Esophagus squamous epithelium (tissue), 5 donors: Measurements from ENCODE around the gene DUSP16. TPM values are rescaled to one million over a fixed set of nuclear protein-coding genes. Genes with fewer than 3 reads are reported as not detected.

ENCODE experiments used
- DNase-seq: peaks from one replicate; lab custom pipeline; 2025; lab: John Stamatoyannopoulos, UW
- H3K27ac ChIP-seq, 4 donors: fragments of 200-600 bp; sonication (generic); one replicate each; pipeline ENCODE4 v1.5.1; 2016 to 2019; ENCODE audit warnings: mild to moderate bottlenecking in 1 of 4
- H3K27me3 ChIP-seq, 4 donors: fragments of 200-600 bp; sonication (generic); 1 replicate in 3 of 4; 2 replicates in 1 of 4; pipeline versions ENCODE4 v1.5.1 to v1.6.0; 2017 to 2021; ENCODE audit warnings: antibody characterized with exemption in 1 of 4
- H3K36me3 ChIP-seq, 3 donors: fragments of 200-600 bp; sonication (generic); one replicate each; pipeline ENCODE4 v1.5.1; 2016 to 2019
- H3K4me1 ChIP-seq, 3 donors: fragments of 200-600 bp; sonication (generic); one replicate each; pipeline ENCODE4 v1.5.1; 2017 to 2019
- H3K4me3 ChIP-seq, 4 donors: fragments of 200-600 bp; sonication (generic); 1 replicate in 3 of 4; 2 replicates in 1 of 4; pipeline ENCODE4 v1.5.1; 2016 to 2019; ENCODE audit warnings: mild to moderate bottlenecking in 2 of 4, moderate library complexity in 1 of 4
- H3K9me3 ChIP-seq, 3 donors: fragments of 200-600 bp; sonication (generic); one replicate each; pipeline ENCODE4 v1.5.1; 2016 to 2019
- POLR2A ChIP-seq, 4 donors: fragments of 450-650 bp; IDR thresholded peaks; one replicate each; pipeline ENCODE4 v1.6.1; 2017; ENCODE audit warnings: antibody characterized with exemption in 4 of 4, mild to moderate bottlenecking in 4 of 4, moderate library complexity in 3 of 4
- WGBS, 2 donors: methylation state at CpG; one replicate each; pipeline ENCODE4 v1.1.5; 2018; 5-methylcytosine and 5-hydroxymethylcytosine counted together
- intact Hi-C: fragments of 100-400 bp; cut with DNase I; formaldehyde crosslinking; loops from one replicate; pipeline ENCODE4 v1.15.0; 2022
- total RNA-seq, 4 donors: library from RNA; depleted of rRNA; stranded (reverse); fragments of >200 nt; gene quantifications; one replicate each; pipeline ENCODE4 v1.1.0, GENCODE V29; 2016
- TF ChIP-seq, protein P1 (sequence below), 6 experiments: fragments of 450-650 bp in 4 of 6; fragments of 200-600 bp in 2 of 6; sonication (generic) in 2 of 6; IDR thresholded peaks; one replicate each; pipeline ENCODE4 v1.5.1; 2016 to 2019; ENCODE audit warnings: antibody characterized with exemption in 6 of 6, mild to moderate bottlenecking in 4 of 6, moderate library complexity in 4 of 6
- donor health status: DM: yes; HTN: yes; CAD: no.

The DUSP16 gene
- total RNA-seq, 4 donors from 2014 or later: 15.6 to 27.9 (median 16.5) TPM

DNA sequence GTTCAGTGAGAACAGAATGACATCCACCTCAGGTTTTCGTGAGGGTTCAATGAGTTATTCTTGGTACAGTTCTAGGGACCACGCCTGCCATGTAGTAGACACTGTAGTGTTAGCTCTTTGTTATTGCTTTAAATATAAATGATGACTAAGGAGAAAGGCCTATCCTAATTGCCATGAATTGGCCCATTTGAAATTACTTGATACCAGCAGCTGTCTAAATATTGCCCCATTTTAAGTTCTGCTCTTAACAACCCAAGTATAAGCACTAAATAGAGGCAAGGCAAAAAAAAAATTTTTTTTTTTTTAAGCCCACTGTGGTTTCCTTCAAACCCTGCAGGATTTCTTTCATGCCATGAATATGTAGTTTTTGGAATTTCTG lies 121.2 kb downstream of the DUSP16 start:
- peak overlapping the region; percentile 25 to 73 (median 60) for H3K27ac ChIP-seq
- H3K4me3 ChIP-seq: no peak overlapping the region
- no peaks in the 10 kb centered on the region for H3K9me3 ChIP-seq
- TF ChIP-seq, protein P1, sequence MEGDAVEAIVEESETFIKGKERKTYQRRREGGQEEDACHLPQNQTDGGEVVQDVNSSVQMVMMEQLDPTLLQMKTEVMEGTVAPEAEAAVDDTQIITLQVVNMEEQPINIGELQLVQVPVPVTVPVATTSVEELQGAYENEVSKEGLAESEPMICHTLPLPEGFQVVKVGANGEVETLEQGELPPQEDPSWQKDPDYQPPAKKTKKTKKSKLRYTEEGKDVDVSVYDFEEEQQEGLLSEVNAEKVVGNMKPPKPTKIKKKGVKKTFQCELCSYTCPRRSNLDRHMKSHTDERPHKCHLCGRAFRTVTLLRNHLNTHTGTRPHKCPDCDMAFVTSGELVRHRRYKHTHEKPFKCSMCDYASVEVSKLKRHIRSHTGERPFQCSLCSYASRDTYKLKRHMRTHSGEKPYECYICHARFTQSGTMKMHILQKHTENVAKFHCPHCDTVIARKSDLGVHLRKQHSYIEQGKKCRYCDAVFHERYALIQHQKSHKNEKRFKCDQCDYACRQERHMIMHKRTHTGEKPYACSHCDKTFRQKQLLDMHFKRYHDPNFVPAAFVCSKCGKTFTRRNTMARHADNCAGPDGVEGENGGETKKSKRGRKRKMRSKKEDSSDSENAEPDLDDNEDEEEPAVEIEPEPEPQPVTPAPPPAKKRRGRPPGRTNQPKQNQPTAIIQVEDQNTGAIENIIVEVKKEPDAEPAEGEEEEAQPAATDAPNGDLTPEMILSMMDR (IDR thresholded peaks at IDR 0.05): no peak
- no peak for TF ChIP-seq POLR2A (IDR thresholded peaks at IDR 0.05)
- peaks cover 0 to 10% (median 0%) of the 10 kb centered on the region in 3 donors for H3K36me3 ChIP-seq
- no peak for DNase-seq
- WGBS, 2 donors: 82 to 88% methylated on average over 2 of the region's 2 CpGs
- intact Hi-C loops: no loop called here
- peaks cover 0 to 61% (median 30%) of the 10 kb centered on the region in 3 donors for H3K4me1 ChIP-seq
- no peaks in the 10 kb centered on the region for H3K27me3 ChIP-seq

DNA sequence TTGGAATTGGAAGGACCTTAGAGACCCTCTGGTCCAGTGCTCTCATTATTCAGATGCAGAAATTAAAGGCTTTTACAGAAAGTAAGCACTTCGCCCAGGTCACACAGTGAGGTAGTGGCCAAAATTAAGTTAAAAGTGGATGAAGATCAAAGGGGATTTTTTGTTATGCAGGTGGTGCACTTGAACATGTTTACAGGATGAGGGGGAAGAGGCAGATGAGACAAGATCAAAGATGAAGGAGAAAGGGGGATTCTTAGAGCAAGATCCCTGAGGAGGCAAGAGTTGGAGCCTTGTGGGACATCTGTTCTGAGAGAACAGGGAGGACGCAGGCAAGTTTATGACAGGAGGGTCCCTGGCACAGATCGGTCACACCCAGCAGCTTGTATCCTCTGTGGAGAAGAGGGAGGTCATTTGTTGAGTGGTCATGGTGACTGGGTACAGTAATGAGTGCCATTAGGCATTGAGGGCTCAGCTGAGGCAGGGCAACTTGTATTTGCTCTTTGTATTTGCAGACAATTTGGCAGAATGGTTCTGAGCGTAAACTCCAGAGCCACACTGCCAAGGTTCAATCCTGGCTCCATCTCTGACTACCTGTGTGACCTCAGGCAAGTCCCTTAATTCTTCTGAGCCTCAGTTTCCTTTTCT lies 121.8 kb downstream of the DUSP16 start:
- no peaks in the 10 kb centered on the region for H3K9me3 ChIP-seq

DNA sequence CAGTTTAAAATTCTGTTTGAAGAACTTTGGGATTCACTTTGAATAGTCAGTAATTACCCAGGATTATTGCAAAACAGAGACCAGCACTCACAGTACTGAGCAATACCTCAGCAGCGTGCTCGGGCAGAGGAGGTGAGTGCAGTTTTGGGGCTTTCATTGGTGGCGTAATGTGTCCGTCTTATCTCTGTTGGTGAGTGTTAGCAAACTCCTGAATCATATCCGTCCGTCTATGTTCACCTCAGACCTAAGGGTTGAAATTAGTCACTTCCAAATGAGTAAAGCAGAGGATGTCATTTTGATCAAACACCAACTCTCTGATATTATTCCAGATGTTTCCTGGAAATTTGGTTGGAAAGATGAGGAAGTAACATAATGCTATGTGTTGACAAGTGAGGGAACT lies 123.0 kb downstream of the DUSP16 start:
- no peak for DNase-seq
- peak overlapping the region in 1 of 4 donors; percentile 63 for H3K27ac ChIP-seq

More for the DNA sequence above, 121.8 kb downstream of the DUSP16 start:
- Histone ChIP-seq H3K4me3 (no peak overlapping the region), H3K27ac (peak overlapping the region in 3 of 4 donors; percentile 25 to 73 (median 36)), H3K4me1 (peaks cover 0 to 60% (median 30%) of the 10 kb centered on the region in 3 donors), H3K36me3 (peaks cover 0 to 15% (median 0%) of the 10 kb centered on the region in 3 donors), H3K27me3 (no peaks in the 10 kb centered on the region)
- DNase-seq: no peak
- WGBS, 2 donors: 92 to 96% methylated on average over 4 of the region's 4 CpGs
- TF ChIP-seq POLR2A (IDR thresholded peaks at IDR 0.05): no peak
- TF ChIP-seq, protein P1 (IDR thresholded peaks at IDR 0.05): no peak
- intact Hi-C loops: no loop called here

DNA sequence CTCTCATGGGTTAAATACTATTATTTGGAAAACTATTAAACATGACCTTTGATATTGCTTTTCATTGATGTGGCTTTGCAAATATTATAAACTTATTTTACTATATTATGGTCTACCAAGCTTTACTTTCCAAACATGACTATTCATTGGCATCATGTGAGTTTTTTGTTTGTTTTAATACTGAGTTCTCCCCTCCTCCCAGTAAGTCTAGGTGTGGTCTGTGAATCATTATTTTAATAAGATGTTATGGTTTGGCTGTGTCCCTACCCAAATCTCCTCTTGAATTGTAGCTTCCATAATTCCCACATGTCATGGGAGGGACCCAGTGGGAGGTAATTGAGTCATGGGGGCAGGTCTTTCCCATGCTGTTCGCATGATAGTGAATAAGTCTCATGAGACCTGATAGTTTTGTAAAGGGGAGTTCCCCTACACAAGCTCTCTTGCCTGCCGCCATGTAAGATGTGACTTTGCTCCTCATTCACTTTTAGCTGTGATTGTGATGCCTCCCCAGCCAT lies 125.8 kb downstream of the DUSP16 start:
- WGBS, 2 donors: 71 to 95% methylated on average over 2 of the region's 2 CpGs
- H3K4me3 ChIP-seq: no peak overlapping the region
- no peak for DNase-seq
- intact Hi-C loops: no loop called here
- H3K27ac ChIP-seq: no peak overlapping the region
- no peak for TF ChIP-seq POLR2A (IDR thresholded peaks at IDR 0.05)
- TF ChIP-seq, protein P1 (IDR thresholded peaks at IDR 0.05): no peak
- peaks cover 0 to 55% (median 26%) of the 10 kb centered on the region in 3 donors for H3K4me1 ChIP-seq
- no peaks in the 10 kb centered on the region for H3K27me3 ChIP-seq
- peaks cover 0 to 20% (median 0%) of the 10 kb centered on the region in 3 donors for H3K36me3 ChIP-seq
- no peaks in the 10 kb centered on the region for H3K9me3 ChIP-seq

More for the DNA sequence above, 123.0 kb downstream of the DUSP16 start:
- WGBS, 2 donors: 26 to 58% methylated on average over 6 of the region's 6 CpGs
- no peaks in the 10 kb centered on the region for H3K9me3 ChIP-seq
- H3K27me3 ChIP-seq: no peaks in the 10 kb centered on the region
- no peak for TF ChIP-seq POLR2A (IDR thresholded peaks at IDR 0.05)
- TF ChIP-seq, protein P1 (IDR thresholded peaks at IDR 0.05): no peak
- intact Hi-C loops: no loop called here
- H3K4me1 ChIP-seq: peaks cover 0 to 55% (median 30%) of the 10 kb centered on the region in 3 donors
- peaks cover 0 to 20% (median 0%) of the 10 kb centered on the region in 3 donors for H3K36me3 ChIP-seq
- no peak overlapping the region for H3K4me3 ChIP-seq

DNA sequence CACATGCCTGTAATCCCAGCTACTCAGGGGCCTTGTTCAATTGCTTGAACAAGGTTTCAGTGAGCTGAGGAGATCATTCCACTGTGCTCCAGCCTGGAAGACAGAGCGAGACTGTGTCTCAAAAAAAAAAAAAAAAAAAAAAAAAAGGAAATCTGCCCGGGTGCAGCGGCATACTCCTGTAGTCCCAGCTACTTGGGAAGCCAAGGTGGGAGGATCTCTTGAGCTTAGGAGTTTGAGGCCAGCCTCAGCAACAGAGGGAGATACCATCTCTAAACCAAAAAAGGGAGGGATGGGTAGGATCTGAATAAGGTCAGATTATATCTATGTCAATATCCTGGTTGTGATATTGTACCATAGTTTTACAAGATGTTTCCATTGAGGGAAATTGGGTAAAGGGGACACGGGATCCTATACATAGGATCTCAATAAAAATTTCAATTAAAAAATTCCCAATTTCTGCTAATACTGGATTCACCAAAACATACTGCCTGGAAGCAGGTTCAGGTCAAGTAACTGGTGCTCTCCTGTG lies 129.4 kb downstream of the DUSP16 start:
- TF ChIP-seq, protein P1 (IDR thresholded peaks at IDR 0.05): no peak
- TF ChIP-seq POLR2A (IDR thresholded peaks at IDR 0.05): no peak
- 55 to 72% methylated on average over 4 of the region's 4 CpGs for WGBS, 2 donors
- DNase-seq: no peak
- H3K36me3 ChIP-seq: peaks cover 0 to 20% (median 0%) of the 10 kb centered on the region in 3 donors
- no peaks in the 10 kb centered on the region for H3K9me3 ChIP-seq
- no peak overlapping the region for H3K4me3 ChIP-seq
- peak overlapping the region in 1 of 4 donors; percentile 37 for H3K27ac ChIP-seq
- peaks cover 0 to 60% (median 19%) of the 10 kb centered on the region in 3 donors for H3K4me1 ChIP-seq
- no peaks in the 10 kb centered on the region for H3K27me3 ChIP-seq
- intact Hi-C loops: no loop called here
